Gastrocnemius medialis (tissue), 4 donors: ENCODE measurements around the gene HOXB5. TPM values are rescaled to one million over a fixed set of nuclear protein-coding genes. Genes with fewer than 3 reads are reported as not detected.

Source experiments
- ATAC-seq, 2 donors: fragments of 150-250 bp; one replicate each; pipeline ENCODE4 v1.9.1; 2016
- DNase-seq, 2 donors: peaks; one replicate each; pipeline ENCODE4 v3.0.0-alpha.2; 2019
- H3K27ac ChIP-seq, 4 donors: fragments of 200-600 bp; sonication (generic); 1 replicate in 1 of 4; 2 replicates in 3 of 4; pipeline ENCODE4 v1.5.1; 2016 to 2018; ENCODE audit warnings: mild to moderate bottlenecking in 2 of 4, moderate library complexity in 1 of 4
- H3K27me3 ChIP-seq, 3 donors: fragments of 200-600 bp; sonication (generic) in 2 of 3; 1 replicate in 1 of 3; 2 replicates in 2 of 3; pipeline versions ENCODE4 v1.5.1 to v1.6.0; 2016 to 2019; ENCODE audit warnings: mild to moderate bottlenecking in 1 of 3, moderate library complexity in 1 of 3
- H3K36me3 ChIP-seq, 2 donors: fragments of 200-600 bp; sonication (generic) in 1 of 2; one replicate each; pipeline ENCODE4 v1.5.1; 2017 to 2018
- H3K4me1 ChIP-seq, 2 donors: fragments of 200-600 bp; sonication (generic) in 1 of 2; one replicate each; pipeline ENCODE4 v1.5.1; 2016 to 2017; ENCODE audit warnings: mild to moderate bottlenecking in 2 of 2
- H3K4me3 ChIP-seq, 4 donors: fragments of 200-600 bp; sonication (generic) in 3 of 4; 1 replicate in 1 of 4; 2 replicates in 3 of 4; pipeline ENCODE4 v1.5.1; 2016 to 2019; ENCODE audit warnings: mild to moderate bottlenecking in 2 of 4
- H3K9me3 ChIP-seq, 3 donors: fragments of 200-600 bp; sonication (generic) in 2 of 3; 1 replicate in 1 of 3; 2 replicates in 2 of 3; pipeline ENCODE4 v1.5.1; 2016 to 2019
- CTCF ChIP-seq, 5 experiments: fragments of 450-650 bp in 3 of 5; fragments of 200-600 bp in 2 of 5; sonication (generic) in 2 of 5; IDR thresholded peaks in 4 of 5; conservative IDR thresholded peaks in 1 of 5; 1 replicate in 4 of 5; 2 replicates in 1 of 5; pipeline ENCODE4 v1.5.1; 2016 to 2019; ENCODE audit warnings: antibody characterized with exemption in 5 of 5, mild to moderate bottlenecking in 3 of 5, moderate library complexity in 3 of 5
- POLR2A ChIP-seq, 2 donors: fragments of 450-650 bp; IDR thresholded peaks; one replicate each; pipeline ENCODE4 v1.6.1; 2017; ENCODE audit warnings: antibody characterized with exemption in 2 of 2, mild to moderate bottlenecking in 2 of 2, moderate library complexity in 2 of 2
- in situ Hi-C, 4 donors: fragments of 200-750 bp; cut with MboI; loops; one replicate each; pipeline versions ENCODE4 v1.15.0 to v1.8.0; 2017; ENCODE audit warnings: low sequenced_read_pairs in 4 of 4
- intact Hi-C: fragments of 100-400 bp; cut with DNase I; formaldehyde crosslinking; loops from one replicate; pipeline ENCODE4 v1.15.1; 2023; ENCODE audit warnings: low total_unique reads
- total RNA-seq, 4 donors: library from RNA; depleted of rRNA; stranded (reverse); fragments of >200 nt; gene quantifications; one replicate each; pipeline versions ENCODE4 v1.1.0 to v1.2.3, GENCODE V29; 2016

The HOXB5 gene
- total RNA-seq, 4 donors from 2014 or later, result not detected

- in situ Hi-C loops (no loop called here), intact Hi-C loops (no loop called here)
- DNase-seq (no peak), ATAC-seq (no peak)
- Histone ChIP-seq H3K27me3 (peaks cover 15 to 25% (median 16%) of the 10 kb centered on the region in 3 donors), H3K36me3 (no peaks in the 10 kb centered on the region), H3K4me1 (peaks cover 6 to 19% of the 10 kb centered on the region in 2 donors), H3K4me3 (no peak overlapping the region), H3K27ac (peak overlapping the region; percentile 75 to 86 (median 80)), H3K9me3 (no peaks in the 10 kb centered on the region)
- TF ChIP-seq CTCF (IDR thresholded peaks at IDR 0.05 in 4 of 5, conservative IDR thresholded peaks at IDR 0.05 in 1 of 5), result no peak
- TF ChIP-seq POLR2A (IDR thresholded peaks at IDR 0.05), result no peak
Measured at GRCh38 chr17:48553826-48554225, 39.8 kb downstream of the HOXB5 start.

GRCh38 chr17:48553190-48553547 lies 40.4 kb downstream of the HOXB5 start:
- ATAC-seq (no peak), DNase-seq (no peak)
- H3K9me3 ChIP-seq, result no peaks in the 10 kb centered on the region
- intact Hi-C loops (no loop called here), in situ Hi-C loops (no loop called here)
- H3K27me3 ChIP-seq, result peaks cover 15 to 30% (median 16%) of the 10 kb centered on the region in 3 donors
- peaks cover 6 to 19% of the 10 kb centered on the region in 2 donors for H3K4me1 ChIP-seq
- H3K27ac ChIP-seq, result peak overlapping the region in 3 of 4 donors; percentile 31 to 48 (median 42)
- no peaks in the 10 kb centered on the region for H3K36me3 ChIP-seq
- TF ChIP-seq CTCF (IDR thresholded peaks at IDR 0.05 in 4 of 5, conservative IDR thresholded peaks at IDR 0.05 in 1 of 5), result no peak
- H3K4me3 ChIP-seq, result no peak overlapping the region

GRCh38 chr17:48552466-48553189 lies 41.0 kb downstream of the HOXB5 start:
- no peak overlapping the region for H3K4me3 ChIP-seq
- TF ChIP-seq POLR2A (IDR thresholded peaks at IDR 0.05), result no peak
- H3K9me3 ChIP-seq, result no peaks in the 10 kb centered on the region
- DNase-seq (no peak), ATAC-seq (no peak)
- peaks cover 15 to 30% (median 16%) of the 10 kb centered on the region in 3 donors for H3K27me3 ChIP-seq
- H3K27ac ChIP-seq, result peak overlapping the region in 3 of 4 donors; percentile 31 to 48 (median 42)
- intact Hi-C loops (no loop called here), in situ Hi-C loops (no loop called here)
- peaks cover 6 to 21% of the 10 kb centered on the region in 2 donors for H3K4me1 ChIP-seq
- no peaks in the 10 kb centered on the region for H3K36me3 ChIP-seq

GRCh38 chr17:48551596-48552465 lies 41.7 kb downstream of the HOXB5 start:
- Histone ChIP-seq H3K9me3 (no peaks in the 10 kb centered on the region), H3K4me1 (peaks cover 4 to 25% of the 10 kb centered on the region in 2 donors), H3K36me3 (no peaks in the 10 kb centered on the region), H3K27me3 (peaks cover 15 to 30% (median 19%) of the 10 kb centered on the region in 3 donors), H3K27ac (peak overlapping the region in 2 of 4 donors; percentile 20 to 24), H3K4me3 (no peak overlapping the region)
- DNase-seq, result no peak
- ATAC-seq, result no peak
- intact Hi-C loops, result no loop called here
- no peak for TF ChIP-seq POLR2A (IDR thresholded peaks at IDR 0.05)
- no peak for TF ChIP-seq CTCF (IDR thresholded peaks at IDR 0.05 in 4 of 5, conservative IDR thresholded peaks at IDR 0.05 in 1 of 5)
- in situ Hi-C loops, result no loop called here

- TF ChIP-seq CTCF (IDR thresholded peaks at IDR 0.05 in 4 of 5, conservative IDR thresholded peaks at IDR 0.05 in 1 of 5), result no peak
- no peak for TF ChIP-seq POLR2A (IDR thresholded peaks at IDR 0.05)
- DNase-seq (no peak), ATAC-seq (no peak)
- Histone ChIP-seq H3K9me3 (no peaks in the 10 kb centered on the region), H3K4me1 (peaks cover 4 to 27% of the 10 kb centered on the region in 2 donors), H3K27me3 (peaks cover 15 to 30% (median 16%) of the 10 kb centered on the region in 3 donors), H3K36me3 (no peaks in the 10 kb centered on the region), H3K4me3 (no peak overlapping the region), H3K27ac (no peak overlapping the region)
- in situ Hi-C loops, result no loop called here
- intact Hi-C loops, result no loop called here
Measured at GRCh38 chr17:48551214-48551555, 42.4 kb downstream of the HOXB5 start.
